ES-I3 (cell line): ENCODE measurements around the gene ZCCHC18.
"Not testable (repeated sequence)": the region's sequence is repeated elsewhere in the genome, so short reads cannot be mapped to it uniquely, and the experiment has no call there.

Experiments used
- H3K36me3 ChIP-seq: 2 replicates; pipeline ENCODE4 v1.6.1; 2013; ENCODE audit warnings: mild to moderate bottlenecking, low read length, control low read depth, moderate library complexity; ENCODE audit not compliant: insufficient read depth
- H3K4me1 ChIP-seq: 2 replicates; pipeline ENCODE4 v1.6.1; 2013; ENCODE audit warnings: mild to moderate bottlenecking, control low read depth, low read length; ENCODE audit not compliant: insufficient read depth
- H3K9ac ChIP-seq: 2 replicates; pipeline ENCODE4 v1.6.1; 2013; ENCODE audit warnings: low read depth, mild to moderate bottlenecking, low read length, moderate library complexity
- H3K9me3 ChIP-seq: 2 replicates; pipeline ENCODE4 v1.6.1; 2013; ENCODE audit warnings: mild to moderate bottlenecking, low read length, moderate library complexity; ENCODE audit not compliant: control insufficient read depth, insufficient read depth

Gene ZCCHC18

GRCh38 chrX:104110491-104111240 is 1.7 kb upstream of the ZCCHC18 start:
- not testable (repeated sequence) for H3K9me3 ChIP-seq, H3K9ac ChIP-seq, H3K4me1 ChIP-seq, H3K36me3 ChIP-seq

- Histone ChIP-seq H3K36me3 (no peaks in the 10 kb centered on the region), H3K9me3 (no peaks in the 10 kb centered on the region), H3K4me1 (peaks cover 4% of the 10 kb centered on the region; the same call in 1 of the 2 replicates), H3K9ac (peak overlapping the region; percentile 87; the same call in 1 of the 2 replicates)
These were observed 1.1 kb downstream of the ZCCHC18 start for GRCh38 chrX:104113222-104113965.

GRCh38 chrX:104117759-104118158 is 5.4 kb downstream of the ZCCHC18 start:
- no peaks in the 10 kb centered on the region for H3K9me3 ChIP-seq
- H3K36me3 ChIP-seq = no peaks in the 10 kb centered on the region
- H3K9ac ChIP-seq = no peak overlapping the region
- peaks cover 4% of the 10 kb centered on the region; the same call in 1 of the 2 replicates for H3K4me1 ChIP-seq

GRCh38 chrX:104118765-104119164 is 6.4 kb downstream of the ZCCHC18 start:
- H3K9ac ChIP-seq = no peak overlapping the region
- no peaks in the 10 kb centered on the region for H3K9me3 ChIP-seq
- H3K36me3 ChIP-seq = no peaks in the 10 kb centered on the region
- H3K4me1 ChIP-seq = peaks cover under 1% of the 10 kb centered on the region; the same call in 1 of the 2 replicates

GRCh38 chrX:104122829-104123228 is 10.5 kb downstream of the ZCCHC18 start:
- Histone ChIP-seq H3K4me1 (no peaks in the 10 kb centered on the region), H3K36me3 (no peaks in the 10 kb centered on the region), H3K9me3 (no peaks in the 10 kb centered on the region), H3K9ac (no peak overlapping the region)

GRCh38 chrX:104126856-104127255 is 14.5 kb downstream of the ZCCHC18 start:
- no peaks in the 10 kb centered on the region for H3K4me1 ChIP-seq

GRCh38 chrX:104130808-104131207 is 18.5 kb downstream of the ZCCHC18 start:
- Histone ChIP-seq H3K9me3 (no peaks in the 10 kb centered on the region), H3K9ac (no peak overlapping the region), H3K4me1 (no peaks in the 10 kb centered on the region), H3K36me3 (no peaks in the 10 kb centered on the region)

More at GRCh38 chrX:104126856-104127255, 14.5 kb downstream of the ZCCHC18 start:
- Histone ChIP-seq H3K9me3 (no peaks in the 10 kb centered on the region), H3K9ac (no peak overlapping the region), H3K36me3 (no peaks in the 10 kb centered on the region)

GRCh38 chrX:104134583-104135261 is 22.4 kb downstream of the ZCCHC18 start:
- Histone ChIP-seq H3K36me3 (no peaks in the 10 kb centered on the region), H3K9me3 (no peaks in the 10 kb centered on the region), H3K9ac (no peak overlapping the region), H3K4me1 (no peaks in the 10 kb centered on the region)

- H3K4me1 ChIP-seq = no peaks in the 10 kb centered on the region
- no peaks in the 10 kb centered on the region for H3K9me3 ChIP-seq
- no peaks in the 10 kb centered on the region for H3K36me3 ChIP-seq
- H3K9ac ChIP-seq = no peak overlapping the region
These were observed 23.4 kb downstream of the ZCCHC18 start for GRCh38 chrX:104135677-104136076.

- no peaks in the 10 kb centered on the region for H3K36me3 ChIP-seq
- H3K4me1 ChIP-seq = no peaks in the 10 kb centered on the region
- peak overlapping the region; percentile 73 for H3K9ac ChIP-seq
- no peaks in the 10 kb centered on the region for H3K9me3 ChIP-seq
These were observed 24.1 kb downstream of the ZCCHC18 start for GRCh38 chrX:104136241-104137019.

GRCh38 chrX:104137496-104137895 is 25.2 kb downstream of the ZCCHC18 start:
- Histone ChIP-seq H3K9me3 (no peaks in the 10 kb centered on the region), H3K36me3 (no peaks in the 10 kb centered on the region), H3K4me1 (no peaks in the 10 kb centered on the region), H3K9ac (no peak overlapping the region)

GRCh38 chrX:104141087-104141760 is 28.9 kb downstream of the ZCCHC18 start:
- H3K9ac ChIP-seq = no peak overlapping the region
- no peaks in the 10 kb centered on the region for H3K4me1 ChIP-seq
- H3K36me3 ChIP-seq = no peaks in the 10 kb centered on the region
- no peaks in the 10 kb centered on the region for H3K9me3 ChIP-seq

- H3K4me1 ChIP-seq = no peaks in the 10 kb centered on the region
- no peak overlapping the region for H3K9ac ChIP-seq
- no peaks in the 10 kb centered on the region for H3K9me3 ChIP-seq
- no peaks in the 10 kb centered on the region for H3K36me3 ChIP-seq
These were observed 38.7 kb downstream of the ZCCHC18 start for GRCh38 chrX:104151037-104151436.
